IMR-90 (cell line): ENCODE results near the gene HDAC10. TPM values are rescaled to one million over a fixed set of nuclear protein-coding genes. Genes with fewer than 3 reads are reported as not detected.

Experiments used
- ATAC-seq: fragments of 200-7000 bp; cut with Tn5 transposase; 2 replicates; pipeline ENCODE4 v1.9.1; 2020; ENCODE audit warnings: low read depth, mild to moderate bottlenecking, moderate library complexity
- BruUV-seq: library from RNA; stranded (reverse); fragments of 400-500 nt; replicated peaks from 2 replicates; lab custom pipeline; 2021; lab: Mats Ljungman, UMichigan
- CTCF ChIA-PET: fragments of 300-600 bp; formaldehyde crosslinking; extraction: SDS; loops from one replicate; lab custom pipeline; 2021; ENCODE audit warnings: antibody characterized with exemption; lab: Yijun Ruan, JAX
- POLR2A ChIA-PET: fragments of 300-600 bp; sonication (Branson Sonifier 250); formaldehyde crosslinking; loops from one replicate; lab custom pipeline; 2022; ENCODE audit warnings: antibody characterized with exemption; ENCODE audit not compliant: unreplicated experiment; lab: Charles Lee
- DNase-seq: peaks from one replicate; pipeline ENCODE4 v3.0.0; 2013
- H2AFZ ChIP-seq: replicated peaks from 2 replicates; pipeline ENCODE3; 2013; ENCODE audit warnings: low read length, mild to moderate bottlenecking; ENCODE audit not compliant: poor library complexity
- H2AK5ac ChIP-seq: 2 replicates; pipeline ENCODE4 v1.6.1; 2013; ENCODE audit warnings: low read depth, low read length, inconsistent platforms
- H2AK9ac ChIP-seq: replicated peaks from 2 replicates; pipeline ENCODE3; 2013; ENCODE audit warnings: mild to moderate bottlenecking, low read depth, low read length, moderate library complexity; ENCODE audit not compliant: poor library complexity
- H2BK120ac ChIP-seq: 2 replicates; pipeline ENCODE4 v1.6.1; 2013; ENCODE audit warnings: low read depth, low read length, inconsistent platforms
- H2BK15ac ChIP-seq: 3 replicates; pipeline ENCODE4 v1.6.1; 2013; ENCODE audit warnings: low read depth, low read length, inconsistent platforms
- H2BK20ac ChIP-seq: 2 replicates; pipeline ENCODE4 v1.6.1; 2013; ENCODE audit warnings: low read depth, mild to moderate bottlenecking, inconsistent platforms, low read length, moderate library complexity
- H2BK5ac ChIP-seq: 2 replicates; pipeline ENCODE4 v1.6.1; 2013; ENCODE audit warnings: mild to moderate bottlenecking, low read depth, low read length, inconsistent platforms; ENCODE audit not compliant: poor library complexity, severe bottlenecking
- H3K14ac ChIP-seq: replicated peaks from 2 replicates; pipeline ENCODE4 v1.6.1; 2013; ENCODE audit warnings: low read depth, low read length, inconsistent platforms
- H3K18ac ChIP-seq: 2 replicates; pipeline ENCODE4 v1.6.1; 2013; ENCODE audit warnings: low read depth, low read length, control low read depth
- H3K23ac ChIP-seq: 2 replicates; pipeline ENCODE4 v1.6.1; 2013; ENCODE audit warnings: low read depth, low read length, inconsistent platforms
- H3K27ac ChIP-seq: 2 replicates; pipeline ENCODE4 v1.5.1; 2013; ENCODE audit warnings: mild to moderate bottlenecking, control low read depth, low read length; ENCODE audit not compliant: insufficient read depth
- H3K27me3 ChIP-seq: 2 replicates; pipeline ENCODE4 v1.6.1; 2013; ENCODE audit warnings: low read length; ENCODE audit not compliant: control insufficient read depth, insufficient read depth
- H3K36me3 ChIP-seq: 2 replicates; pipeline ENCODE4 v1.6.1; 2013; ENCODE audit warnings: low read length, mixed read lengths; ENCODE audit not compliant: control insufficient read depth, insufficient read depth
- H3K4ac ChIP-seq: 2 replicates; pipeline ENCODE4 v1.6.1; 2013; ENCODE audit warnings: low read depth, low read length, inconsistent platforms
- H3K4me1 ChIP-seq: 2 replicates; pipeline ENCODE4 v1.6.1; 2013; ENCODE audit warnings: low read length, mixed read lengths; ENCODE audit not compliant: control insufficient read depth, insufficient read depth
- H3K4me2 ChIP-seq: 2 replicates; pipeline ENCODE4 v1.6.1; 2013; ENCODE audit warnings: low read depth, mild to moderate bottlenecking, control low read depth, low read length, moderate library complexity
- H3K4me3 ChIP-seq: 2 replicates; pipeline ENCODE4 v1.5.1; 2013; ENCODE audit warnings: low read depth, mild to moderate bottlenecking, control low read depth, low read length, moderate library complexity; ENCODE audit not compliant: insufficient read depth
- H3K56ac ChIP-seq: 2 replicates; pipeline ENCODE4 v1.6.1; 2013; ENCODE audit warnings: low read length, inconsistent platforms; ENCODE audit not compliant: insufficient read depth; ENCODE audit errors: extremely low read depth
- H3K79me1 ChIP-seq, 2 experiments: 2 replicates each; pipeline ENCODE4 v1.6.1; 2013; ENCODE audit warnings: low read length in 2 of 2, inconsistent platforms in 1 of 2, low read depth in 1 of 2
- H3K9ac ChIP-seq: 2 replicates; pipeline ENCODE4 v1.6.1; 2013; ENCODE audit warnings: low read depth, low read length, control low read depth
- H3K9me1 ChIP-seq: 2 replicates; pipeline ENCODE4 v1.6.1; 2013; ENCODE audit warnings: low read length, inconsistent platforms; ENCODE audit not compliant: insufficient read depth
- H3K9me3 ChIP-seq: 2 replicates; pipeline ENCODE4 v1.6.1; 2013; ENCODE audit warnings: low read length; ENCODE audit not compliant: control insufficient read depth, insufficient read depth
- H4K20me1 ChIP-seq: 2 replicates; pipeline ENCODE4 v1.6.1; 2013; ENCODE audit warnings: low read length, inconsistent platforms; ENCODE audit not compliant: insufficient read depth
- H4K5ac ChIP-seq: 2 replicates; pipeline ENCODE4 v1.6.1; 2013; ENCODE audit warnings: mild to moderate bottlenecking, low read depth, low read length, control low read depth
- H4K8ac ChIP-seq, 2 experiments: 2 replicates each; pipeline ENCODE4 v1.6.1; 2013; ENCODE audit warnings: low read depth in 2 of 2, low read length in 2 of 2, control low read depth in 1 of 2, inconsistent platforms in 1 of 2
- H4K91ac ChIP-seq: 2 replicates; pipeline ENCODE4 v1.6.1; 2013; ENCODE audit warnings: low read depth, low read length, inconsistent platforms; ENCODE audit not compliant: insufficient read depth
- BHLHE40 ChIP-seq: fragments of 150-350 bp; IDR thresholded peaks from 2 replicates; pipeline ENCODE4 v1.6.1; 2016; ENCODE audit warnings: mild to moderate bottlenecking, low read depth, low read length
- CEBPB ChIP-seq: IDR thresholded peaks from 2 replicates; pipeline ENCODE4 v1.6.1; 2012; ENCODE audit warnings: low read depth, low read length, improper control_type of control experiment
- CTCF ChIP-seq: conservative IDR thresholded peaks from 2 replicates; pipeline ENCODE4 v1.5.1; 2012; ENCODE audit warnings: mild to moderate bottlenecking, low read depth, low read length, improper control_type of control experiment
- POLR2A ChIP-seq: IDR thresholded peaks from 2 replicates; pipeline ENCODE4 v1.6.1; 2012; ENCODE audit warnings: mild to moderate bottlenecking, low read depth, low read length
- RAD21 ChIP-seq: IDR thresholded peaks from 2 replicates; pipeline ENCODE4 v1.6.1; 2012; ENCODE audit warnings: low read length, improper control_type of control experiment
- RFX5 ChIP-seq: IDR thresholded peaks from 2 replicates; pipeline ENCODE4 v1.8.0; 2012; ENCODE audit warnings: low read depth, mild to moderate bottlenecking, low read length, moderate library complexity
- WGBS, 2 experiments: methylation state at CpG; one replicate each; pipeline versions ENCODE4 v1.1.5 to v1.1.7; 2013; ENCODE audit warnings: missing lambda C conversion rate in 2 of 2; ENCODE audit not compliant: insufficient read length in 1 of 2; ENCODE audit errors: extremely low coverage in 2 of 2; 5-methylcytosine and 5-hydroxymethylcytosine counted together
- dilution Hi-C: fragments of 300-500 bp; cut with HindIII; formaldehyde crosslinking; loops from one replicate; pipeline ENCODE4 v1.14.3; 2018; ENCODE audit warnings: low sequenced_read_pairs; ENCODE audit not compliant: unreplicated experiment
- in situ Hi-C: fragments of 300-500 bp; cut with MboI; formaldehyde crosslinking; loops from 3 replicates; pipeline ENCODE4 v1.14.3; 2019; ENCODE audit warnings: low sequenced_read_pairs, inconsistent platforms, mixed read lengths
- intact Hi-C: fragments of 100-400 bp; cut with micrococcal nuclease; formaldehyde crosslinking; loops from 2 replicates; pipeline ENCODE4 v1.10.0; 2022
- polyA plus RNA-seq, 3 experiments: library from polyadenylated mRNA; depleted of rRNA; stranded (reverse); fragments of >200 nt; gene quantifications; 2 replicates each; pipeline ENCODE4 v1.2.3, GENCODE V29; 2012; ENCODE audit warnings: low replicate concordance in 1 of 3
- total RNA-seq: library from RNA; depleted of rRNA; stranded (reverse); fragments of >200 nt; gene quantifications from 2 replicates; pipeline ENCODE4 v1.2.3, GENCODE V29; 2012

Gene HDAC10
- total and polyA plus RNA-seq, 2 of the 4 experiments (the other 2 are of a cell fraction) = 3.9 to 35.7 TPM

GRCh38 chr22:50262460-50262911 is 11.4 kb upstream of the HDAC10 start:
- Histone ChIP-seq H3K23ac (no peak overlapping the region), H4K8ac (peak overlapping the region in 1 of 2 experiments; percentile 25; a peak in 1 of 4 replicates), H3K27me3 (no peaks in the 10 kb centered on the region), H3K27ac (no peak overlapping the region), H4K91ac (peak overlapping the region; percentile 47; the same call in 1 of the 2 replicates), H2AK5ac (peak overlapping the region; percentile 96), H3K4me3 (no peak overlapping the region), H4K20me1 (peaks cover 24% of the 10 kb centered on the region), H3K4me2 (no peak overlapping the region), H2BK15ac (no peak overlapping the region), H3K9ac (no peak overlapping the region), H3K79me1 (peaks cover 9 to 38% of the 10 kb centered on the region in 2 experiments; a peak in 3 of 4 replicates), H2BK5ac (peak overlapping the region; percentile 8), H2AFZ (peak overlapping the region; percentile 63), H2BK20ac (no peak overlapping the region), H3K9me1 (peaks cover 4% of the 10 kb centered on the region; the same call in 1 of the 2 replicates), H3K9me3 (no peaks in the 10 kb centered on the region), H3K36me3 (peaks cover 4% of the 10 kb centered on the region; the same call in 1 of the 2 replicates), H3K18ac (no peak overlapping the region), H3K14ac (no peak overlapping the region), H3K56ac (no peak overlapping the region), H3K4me1 (peaks cover 17% of the 10 kb centered on the region), H2AK9ac (peak overlapping the region; percentile 95), H4K5ac (no peak overlapping the region), H3K4ac (peak overlapping the region; percentile 86), H2BK120ac (no peak overlapping the region)
- CTCF ChIA-PET = no interaction called here
- POLR2A ChIA-PET = no interaction called here
- DNase-seq = no peak
- TF ChIP-seq POLR2A (no peak), CTCF (no peak), RAD21 (no peak), CEBPB (no peak), RFX5 (no peak), BHLHE40 (no peak)
- no TSS peak for BruUV-seq
- no peak for ATAC-seq
- dilution Hi-C loops = no loop called here
- intact Hi-C loops = no loop called here
- in situ Hi-C loops = no loop called here
- WGBS, 2 experiments = no CpG with 5 or more reads among the region's 7 CpGs
